Measurements from ENCODE around the gene COP1.
"Not testable (repeated sequence)": the region's sequence is repeated elsewhere in the genome, so short reads cannot be mapped to it uniquely, and the experiment has no call there.

Gene COP1

DNA sequence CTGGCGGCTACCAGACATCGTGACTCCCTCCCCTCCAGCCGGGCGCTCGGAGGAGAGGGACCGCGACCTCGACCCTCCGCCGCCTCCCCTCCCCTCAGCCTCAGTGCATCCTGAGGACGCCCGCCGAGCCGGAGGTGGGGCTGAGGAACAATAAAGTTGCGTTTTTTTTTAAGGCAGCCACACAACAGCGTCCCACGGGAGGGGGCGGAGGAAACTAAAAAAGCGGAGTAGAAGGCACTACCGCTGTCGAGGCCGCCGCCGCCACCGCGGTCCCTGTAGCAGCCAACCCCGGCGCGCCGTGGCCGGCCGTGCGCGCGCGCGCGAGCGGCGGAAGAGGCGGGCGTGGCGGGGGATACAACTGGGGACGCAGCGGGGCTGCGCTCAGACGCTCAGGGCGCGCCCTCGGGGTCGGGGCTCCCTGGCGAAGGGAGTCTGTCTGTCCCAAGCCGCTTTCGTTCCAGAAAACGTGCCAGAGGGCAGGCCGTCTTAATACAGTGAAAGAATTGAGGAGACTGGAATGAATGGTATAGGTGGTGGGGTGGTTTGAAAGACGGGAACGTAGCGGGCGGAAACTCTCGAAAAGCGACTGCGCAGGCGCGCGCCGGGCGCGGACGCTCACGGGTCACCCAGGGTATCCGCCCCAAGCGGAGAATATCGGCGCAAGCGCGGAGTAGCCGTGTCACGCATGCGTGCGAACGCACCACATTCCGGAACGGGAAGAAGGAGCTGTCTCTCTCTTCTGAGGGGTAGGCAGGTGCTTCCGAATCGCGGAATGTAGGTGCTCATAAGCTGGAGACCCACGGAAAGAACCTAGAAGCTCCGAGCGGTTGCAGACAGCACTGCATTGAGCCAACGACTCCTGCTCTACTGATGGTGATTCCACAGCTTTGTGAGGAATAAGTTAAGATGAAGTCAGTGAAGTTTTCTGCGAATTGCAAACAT is at the start of gene COP1:
TSS of gene COP1 (minus strand) at position 326 of the 942 bp plus-strand sequence. CDS start at position 18, 308 bp downstream.
- DNase-seq: peak; percentile 96

DNA sequence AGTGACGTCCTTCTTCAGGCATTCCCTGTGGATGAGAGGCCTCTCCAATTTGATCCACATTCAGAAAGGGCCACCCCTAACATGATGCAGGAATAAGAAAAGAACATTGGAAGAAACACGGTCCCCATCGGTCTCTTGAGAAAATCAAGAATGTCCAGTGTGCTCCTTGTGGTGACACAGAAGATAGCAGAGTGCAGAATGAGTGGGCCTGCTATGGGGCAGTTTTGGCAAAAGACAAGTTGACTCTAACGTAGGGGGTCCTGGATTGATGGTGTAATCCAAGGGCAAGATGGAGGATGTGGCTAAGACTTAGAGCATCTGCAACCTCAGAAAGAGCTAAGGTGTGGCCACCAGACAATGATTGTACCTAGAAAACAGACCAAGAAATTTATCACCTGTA is 45.1 kb upstream of the COP1 start:
- DNase-seq: no peak

DNA sequence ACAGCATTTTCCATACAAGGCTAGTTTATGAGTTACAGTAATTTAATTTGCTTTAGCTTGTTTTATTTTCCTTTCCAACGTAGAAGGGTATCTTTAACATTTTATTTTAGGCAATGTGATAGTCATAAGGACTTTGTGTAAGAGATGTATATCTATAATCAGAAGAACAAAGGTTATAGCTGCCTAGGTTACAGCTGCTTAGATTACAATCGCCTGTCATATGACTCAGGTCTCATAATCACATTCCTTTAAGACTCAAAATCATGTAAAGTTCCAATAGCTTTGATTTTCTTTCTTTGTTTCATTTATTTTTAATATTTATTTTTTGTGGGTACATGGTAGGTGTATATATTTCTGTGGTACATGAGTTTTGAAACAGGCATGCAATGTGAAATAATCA is 37.8 kb upstream of the COP1 start:
- no peak for DNase-seq

DNA sequence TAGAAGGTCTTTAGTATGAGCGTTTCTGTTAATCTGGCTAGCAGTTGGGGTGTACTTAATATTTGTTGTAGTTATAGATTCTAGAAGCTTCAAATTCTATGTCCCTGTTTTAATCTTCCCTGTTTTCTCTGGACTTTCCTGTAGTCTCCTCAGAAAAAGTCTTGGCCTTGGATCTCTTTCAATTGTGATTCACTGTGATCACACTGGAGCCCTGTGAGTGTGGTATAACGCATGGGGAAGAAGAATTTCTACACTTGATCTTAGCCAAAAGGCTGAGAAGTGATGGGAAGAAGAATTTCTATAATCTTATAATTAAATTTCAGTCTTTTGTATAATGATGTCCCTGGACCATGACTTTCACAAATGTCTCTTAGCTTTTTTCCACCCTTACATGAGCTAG is 36.7 kb upstream of the COP1 start:
- no peak for DNase-seq

DNA sequence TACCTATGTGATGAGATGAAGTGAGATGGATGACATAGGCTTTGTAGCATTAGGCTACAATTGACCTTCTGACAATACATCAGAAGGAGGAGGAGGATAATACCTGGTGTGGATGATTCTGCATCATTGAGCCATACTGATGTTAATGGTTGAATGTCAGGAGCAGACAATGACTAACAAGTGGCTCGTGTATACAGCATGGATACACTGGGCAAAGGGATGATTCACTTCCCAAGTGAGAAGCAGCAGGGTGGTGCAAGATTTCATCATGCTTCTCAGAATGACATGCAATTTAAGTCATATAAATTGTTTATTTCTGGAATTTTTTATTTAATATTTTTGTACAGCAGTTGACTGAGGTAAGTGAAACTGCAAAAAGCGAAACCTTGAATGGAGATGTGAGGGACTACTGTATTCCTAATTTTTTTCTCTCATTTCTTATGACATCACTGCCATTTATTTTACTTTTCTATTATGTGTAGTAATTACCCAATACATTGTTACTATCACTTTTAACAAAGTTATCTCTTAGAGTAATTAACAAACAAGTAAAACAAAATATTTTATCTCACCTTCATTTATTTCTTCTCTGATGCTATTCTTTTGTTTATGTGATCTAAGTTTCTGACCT is 34.4 kb upstream of the COP1 start:
- DNase-seq: no peak

DNA sequence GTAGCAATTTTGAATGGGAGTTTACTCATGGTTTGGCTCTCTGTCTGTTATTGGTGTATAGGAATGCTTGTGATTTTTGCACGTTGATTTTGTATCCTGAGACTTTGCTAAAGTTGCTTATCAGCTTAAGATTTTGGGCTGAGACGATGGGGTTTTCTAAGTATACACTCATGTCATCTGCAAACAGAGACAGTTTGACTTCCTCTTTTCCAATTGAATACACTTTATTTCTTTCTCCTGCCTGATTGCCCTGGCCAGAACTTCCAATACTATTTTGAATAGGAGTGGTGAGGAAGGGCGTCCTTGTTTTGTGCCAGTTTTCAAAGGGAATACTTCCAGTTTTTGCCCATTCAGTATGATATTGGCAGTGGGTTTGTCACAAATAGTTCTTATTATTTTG is 26.6 kb upstream of the COP1 start:
- not testable (repeated sequence) for DNase-seq

DNA sequence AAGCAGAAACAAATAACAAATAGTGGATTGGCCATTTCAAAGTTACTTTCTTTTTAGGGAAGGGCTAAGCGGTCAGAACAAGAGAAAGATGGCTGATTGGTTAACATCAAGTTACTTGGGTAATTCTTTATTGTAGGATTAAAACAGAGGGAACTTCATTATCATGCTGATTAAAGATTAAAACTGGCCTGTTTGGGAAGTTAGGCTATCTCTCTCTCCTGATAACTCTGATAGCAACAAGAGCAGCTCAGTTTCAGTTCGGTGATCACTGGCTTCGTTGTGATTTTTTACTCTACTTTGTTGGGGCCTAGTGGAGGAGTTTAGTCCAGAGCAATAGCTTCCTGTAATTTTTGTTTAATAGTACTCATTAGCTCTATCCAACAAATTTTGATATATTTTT is 20.5 kb upstream of the COP1 start:
- DNase-seq: no peak

DNA sequence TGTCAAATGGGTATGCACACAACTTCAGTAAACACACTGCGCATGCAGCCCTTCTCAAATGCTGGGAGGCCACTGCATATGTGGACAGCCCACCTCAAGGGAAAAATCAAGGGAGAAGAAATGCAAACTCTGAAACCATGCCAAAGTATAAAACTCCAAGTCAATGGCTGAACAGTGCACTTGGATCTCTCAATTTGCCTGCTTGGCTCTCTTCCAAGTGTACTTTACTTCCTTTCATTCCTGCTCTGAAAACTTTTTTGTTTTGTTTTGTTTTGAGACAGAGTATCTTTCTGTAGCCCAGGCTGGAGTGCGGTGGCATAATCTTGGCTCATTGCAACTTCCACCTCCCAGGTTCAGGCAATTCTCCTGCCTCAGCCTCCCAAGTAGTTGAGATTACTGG is 18.8 kb upstream of the COP1 start:
- DNase-seq: no peak

DNA sequence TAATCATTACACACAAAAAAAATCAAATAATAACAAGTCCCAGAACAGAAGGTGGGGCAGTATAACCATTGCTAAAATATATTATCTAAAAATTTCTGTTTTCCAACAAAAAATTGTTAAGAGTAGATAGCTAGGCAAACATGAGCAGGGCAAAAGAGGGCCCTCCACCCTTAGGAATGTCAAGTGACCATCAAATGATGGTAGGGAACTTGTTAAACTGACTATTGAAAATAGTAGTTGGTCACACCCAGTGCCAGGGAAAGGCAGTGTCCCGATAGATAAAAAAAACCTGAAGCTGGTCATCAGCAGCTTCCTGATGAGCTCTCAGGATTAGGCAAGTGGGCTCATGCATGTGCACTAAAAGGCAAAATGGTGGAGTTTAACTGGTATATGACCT is 18.4 kb upstream of the COP1 start:
- DNase-seq: no peak

DNA sequence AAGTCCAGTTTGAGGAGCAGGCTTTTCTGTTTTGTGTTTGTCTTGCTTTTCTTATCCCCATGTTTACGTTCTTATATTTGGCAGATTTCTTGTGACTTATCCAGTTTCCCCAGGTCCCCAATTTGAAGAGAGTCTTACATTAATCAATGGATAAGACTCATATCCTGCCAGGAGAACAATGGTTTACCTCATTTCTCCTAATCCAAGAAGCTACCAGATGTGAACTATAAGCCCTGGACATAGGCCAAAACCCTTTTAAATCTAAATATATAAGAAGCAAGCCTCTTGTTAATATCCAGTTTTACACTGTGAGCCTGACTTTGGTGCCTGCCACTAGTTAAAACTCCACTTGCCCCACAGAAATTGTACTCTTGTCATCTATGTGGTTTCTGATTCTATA is 15.1 kb upstream of the COP1 start:
- DNase-seq: no peak

DNA sequence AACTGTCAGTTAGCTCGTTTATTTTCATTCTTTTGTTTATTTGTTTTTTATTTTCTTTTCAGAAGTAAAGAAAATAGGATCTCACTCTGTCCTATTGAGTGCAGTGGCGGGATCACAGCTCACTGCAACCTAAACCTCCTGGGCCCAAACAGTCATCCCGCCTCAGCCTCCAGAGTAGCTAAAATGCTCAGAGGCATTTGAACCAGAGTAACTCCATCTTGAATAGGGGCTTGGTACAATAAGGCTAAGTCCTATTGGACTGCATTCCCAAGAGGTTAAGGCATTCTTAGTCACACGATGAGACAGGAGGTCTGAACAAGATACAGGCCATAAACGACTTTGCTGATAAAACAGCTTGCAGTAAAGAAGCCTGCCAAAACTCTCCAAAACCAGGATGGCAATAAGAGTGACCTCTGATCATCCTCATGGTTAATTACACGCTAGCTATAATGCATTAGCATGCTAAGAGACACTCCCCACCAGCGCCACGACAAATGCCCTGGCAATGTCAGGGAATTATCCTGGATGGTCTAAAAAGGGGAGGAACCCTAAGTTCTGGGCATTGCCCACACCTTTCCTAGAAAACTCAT is 13.1 kb upstream of the COP1 start:
- DNase-seq: no peak

DNA sequence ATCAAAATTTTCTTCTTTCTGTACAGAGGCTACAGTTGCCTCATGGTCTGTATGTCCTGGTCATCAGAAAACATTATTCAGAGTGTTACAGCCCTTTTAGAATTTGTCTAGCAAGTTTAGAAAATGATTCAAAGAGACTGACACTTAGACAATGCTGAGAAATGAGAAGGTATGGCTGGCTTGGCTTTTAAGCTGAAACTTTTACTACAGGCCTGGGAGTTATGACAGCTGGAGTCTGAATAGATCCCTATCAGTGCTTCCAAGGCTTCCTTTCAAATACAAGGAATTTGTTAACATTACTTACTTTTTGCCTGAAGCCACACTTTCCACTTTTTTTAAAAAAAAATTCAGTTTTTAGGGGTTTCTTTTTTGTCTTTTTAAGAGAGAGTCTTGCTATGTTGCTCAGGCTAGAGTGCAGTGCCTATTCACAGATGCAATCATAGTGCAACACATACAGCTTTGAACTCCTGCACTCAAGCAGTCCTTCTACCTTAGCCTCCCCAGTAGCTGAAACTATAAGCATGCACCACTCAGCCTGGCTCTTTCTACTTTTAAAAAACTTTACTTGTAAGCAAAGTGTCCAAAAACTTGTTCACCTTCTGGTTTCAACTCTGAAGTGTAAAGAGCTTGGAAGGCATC is 10.5 kb upstream of the COP1 start:
- no peak for DNase-seq

DNA sequence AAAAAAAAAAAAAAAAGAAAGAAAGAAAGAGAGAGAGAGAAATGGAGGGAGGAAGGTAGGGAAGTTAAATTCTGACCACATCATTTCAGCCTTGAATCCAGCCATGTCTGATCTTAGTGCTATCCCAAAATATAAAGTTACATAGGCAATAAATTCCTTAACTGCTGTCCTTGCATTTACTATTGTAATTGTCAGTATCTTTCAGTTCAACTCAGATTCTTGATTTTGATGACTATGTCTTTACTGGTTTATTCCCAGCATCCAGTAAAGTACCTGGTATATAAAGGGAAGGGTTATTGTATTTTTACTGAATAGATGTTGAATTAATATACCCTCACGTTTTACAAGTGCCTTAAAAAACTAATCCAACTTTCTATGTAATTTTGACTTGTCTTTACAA is 8.9 kb upstream of the COP1 start:
- DNase-seq: no peak

DNA sequence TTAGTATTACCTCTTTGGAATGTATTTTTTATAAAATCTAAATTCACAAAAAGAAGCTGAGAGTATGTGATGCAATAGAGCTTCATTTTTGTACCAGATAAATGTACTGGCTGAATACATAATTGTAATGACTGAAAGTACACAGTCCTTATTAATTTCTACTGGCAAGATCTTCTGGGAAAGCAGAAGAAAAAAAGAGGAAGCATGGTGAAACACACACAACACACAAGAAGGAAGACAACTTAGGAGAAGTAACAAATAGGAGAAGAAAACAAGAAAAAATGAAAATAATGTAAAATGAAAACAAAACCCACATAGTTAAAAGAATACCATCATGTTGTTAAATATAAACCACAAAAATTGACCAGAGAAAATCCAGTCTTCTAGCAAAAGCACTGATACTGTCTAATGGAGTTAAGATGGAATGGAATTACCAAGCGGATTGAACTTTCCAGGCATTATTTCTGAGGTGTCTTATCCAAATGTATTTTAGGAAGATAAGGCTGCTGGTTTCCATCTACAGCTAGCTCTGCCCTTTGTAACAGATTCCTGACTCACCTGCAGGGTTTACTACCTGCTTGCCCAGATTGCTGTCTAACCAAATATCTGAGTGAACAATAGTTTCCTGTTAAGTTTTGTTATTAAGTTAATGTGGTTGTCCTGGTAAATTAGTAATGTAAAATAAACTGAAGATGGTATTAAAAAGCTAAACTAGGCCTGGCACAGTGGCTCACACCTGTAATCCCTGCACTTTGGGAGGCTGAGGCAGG is 4.5 kb upstream of the COP1 start:
- no peak for DNase-seq

DNA sequence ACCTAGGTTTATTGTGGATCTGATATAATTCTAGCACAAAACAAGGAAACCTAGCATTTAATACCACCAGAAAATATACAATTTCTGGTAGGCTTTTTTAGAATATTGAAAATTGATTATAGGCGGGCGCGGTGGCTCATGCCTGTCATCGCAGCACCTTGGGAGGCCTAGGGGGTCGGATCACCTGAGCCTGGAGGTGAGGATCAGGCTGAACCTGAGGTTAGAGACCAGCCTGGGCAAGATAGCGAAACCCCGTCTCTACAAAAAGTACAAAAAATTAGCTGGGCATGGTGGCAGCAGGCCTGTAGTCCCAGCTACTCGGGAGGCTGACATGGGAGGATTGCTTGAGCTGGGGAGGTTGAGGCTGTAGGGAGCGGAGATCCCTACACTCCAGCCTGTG is 948 bp upstream of the COP1 start:
- DNase-seq: peak; percentile 3

DNA sequence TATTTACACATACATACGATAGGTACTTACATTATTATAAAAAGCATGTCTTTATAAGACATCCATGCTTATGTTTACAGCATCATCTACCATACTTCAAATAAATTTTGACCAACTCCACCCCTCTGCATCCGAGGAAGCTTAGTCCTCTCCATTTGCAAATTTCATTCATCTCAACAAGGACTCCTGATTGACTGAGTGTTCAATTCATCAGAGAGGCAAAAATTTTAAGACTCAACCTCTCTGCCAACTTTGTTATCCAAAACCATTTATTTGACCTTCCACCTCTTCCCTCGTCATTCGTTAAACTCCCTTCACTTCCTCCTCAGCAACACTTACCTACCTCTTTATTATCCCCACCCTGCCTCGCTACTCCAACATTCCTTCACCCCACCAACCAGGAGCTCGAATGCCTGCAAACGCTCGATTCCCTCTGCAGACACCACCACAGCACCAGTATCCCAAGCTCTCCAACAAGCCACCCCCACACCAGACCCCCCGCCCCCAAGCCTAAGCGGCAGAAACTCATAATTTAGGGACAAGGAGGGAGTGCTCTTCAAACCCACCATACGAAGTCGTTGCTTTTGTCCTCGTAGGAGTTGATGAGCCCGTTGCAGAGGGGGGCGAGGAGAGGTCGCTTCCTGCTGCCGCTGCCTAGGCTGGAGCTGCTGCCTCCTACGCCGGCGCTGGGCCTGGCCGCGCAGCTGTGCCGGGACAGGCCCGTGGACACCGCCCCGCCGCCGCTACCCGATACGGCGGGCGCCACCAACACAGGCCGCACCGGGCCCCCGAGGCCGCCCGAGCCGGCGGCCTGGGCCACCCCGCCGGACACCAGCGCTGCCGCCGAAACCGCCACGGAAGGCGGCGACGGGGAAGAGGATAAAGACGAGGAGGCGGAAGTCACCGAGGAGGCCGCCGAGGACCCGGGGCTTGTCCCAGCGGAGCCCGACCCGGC is 803 bp downstream of the COP1 start:
- DNase-seq: peak; percentile 54

DNA sequence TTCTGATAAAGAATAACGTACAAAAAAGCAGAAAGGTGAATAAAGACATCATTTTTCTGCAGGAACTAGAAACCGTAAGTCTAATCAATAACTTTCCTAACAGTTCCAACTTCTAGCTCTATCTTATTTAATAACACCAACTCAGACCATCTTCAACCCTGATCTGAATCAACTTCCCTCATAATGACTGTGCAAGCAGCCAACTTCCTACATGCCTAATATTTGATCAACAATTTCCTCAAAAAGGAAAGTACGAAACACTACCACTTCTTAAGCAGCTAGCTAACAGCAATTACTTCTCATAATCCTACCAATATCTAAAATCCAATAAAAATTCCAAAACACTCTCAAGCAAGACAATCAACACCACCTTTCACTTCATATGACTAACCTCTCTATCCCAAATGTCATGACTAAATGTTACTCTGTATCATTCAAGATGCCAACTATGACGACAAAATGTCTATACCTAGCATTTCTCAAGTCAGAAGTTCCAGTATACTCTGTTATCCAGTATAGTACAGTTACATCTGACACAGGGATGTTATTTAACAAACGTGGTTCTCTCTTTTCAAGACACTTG is 1.7 kb downstream of the COP1 start:
- DNase-seq: no peak

DNA sequence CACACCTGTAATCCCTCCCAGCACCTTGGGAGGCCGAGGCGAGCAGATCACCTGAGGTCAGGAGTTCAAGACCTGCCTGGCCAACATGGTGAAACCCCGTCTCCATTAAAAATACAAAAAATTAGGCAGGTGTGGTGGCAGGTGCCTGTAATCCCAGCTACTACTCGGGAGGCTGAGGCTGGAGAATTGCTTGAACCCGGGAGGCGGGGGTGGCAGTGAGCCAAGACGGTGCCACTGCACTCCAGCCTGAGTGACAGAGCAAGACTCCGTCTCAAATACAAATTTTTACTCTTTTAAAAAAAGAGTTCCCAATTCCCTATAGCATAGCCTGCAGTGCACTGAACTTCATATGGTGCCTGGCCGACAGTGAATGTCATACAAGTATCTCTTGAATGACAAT is 2.4 kb downstream of the COP1 start:
- not testable (repeated sequence) for DNase-seq

DNA sequence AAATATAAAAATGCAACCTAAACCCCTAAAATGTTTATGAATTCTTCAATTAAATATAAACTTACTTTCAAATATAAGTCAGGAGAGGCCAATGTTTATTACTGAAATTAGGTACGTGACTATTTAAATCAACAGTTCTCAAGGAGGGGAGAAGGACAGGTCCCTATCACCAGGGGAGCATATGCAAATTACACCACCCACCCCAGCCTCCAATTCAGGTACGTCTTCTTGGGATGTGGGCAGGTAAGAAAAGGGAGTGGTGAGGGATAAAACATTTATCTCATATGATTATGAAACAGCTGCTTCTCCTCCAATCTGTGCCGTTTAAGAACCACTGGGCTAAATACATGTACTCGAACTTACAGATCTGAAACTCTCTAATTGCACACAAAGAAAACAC is 3.4 kb downstream of the COP1 start:
- no peak for DNase-seq

DNA sequence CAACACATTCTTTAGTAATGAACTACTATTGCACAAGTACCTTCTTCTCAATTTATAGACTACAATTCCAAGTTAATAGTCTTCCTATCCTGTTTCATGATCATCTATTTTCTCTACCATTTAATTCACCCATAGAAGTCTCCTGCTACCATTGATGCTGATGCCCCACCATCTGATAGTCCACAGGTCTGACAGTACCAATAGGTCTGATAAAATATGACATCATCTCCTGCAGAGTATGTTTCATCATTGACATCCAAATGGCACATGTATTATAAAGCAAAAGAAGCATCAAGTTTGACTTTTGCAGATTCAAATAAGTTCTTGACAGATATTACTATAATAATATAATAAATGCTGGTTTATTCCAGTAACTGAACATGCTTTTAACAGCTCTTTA is 5.5 kb downstream of the COP1 start:
- no peak for DNase-seq

DNA sequence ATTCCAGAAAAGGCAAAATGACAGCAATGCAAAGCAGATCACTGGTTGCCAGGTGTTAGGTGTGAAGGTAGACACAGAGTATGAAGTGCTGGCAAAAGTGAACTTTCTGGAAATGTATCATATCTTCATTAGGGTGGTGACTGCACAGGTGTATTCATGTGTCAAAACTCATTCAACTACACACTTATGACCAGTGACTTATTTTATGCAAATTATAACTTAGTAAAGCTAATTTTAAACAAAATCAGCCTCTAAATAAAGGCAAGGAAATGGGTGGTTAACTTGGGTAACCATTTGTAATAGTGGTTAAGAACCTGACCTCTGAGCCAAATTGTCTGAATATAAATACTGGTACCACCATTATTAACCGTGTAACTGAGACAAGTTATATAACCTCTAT is 7.4 kb downstream of the COP1 start:
- DNase-seq: no peak
